ENCODE measurements around the gene CLDN18. TPM values are rescaled to one million over a fixed set of nuclear protein-coding genes. Genes with fewer than 3 reads are reported as not detected.
A peak's percentile ranks its signal among the peaks of the same experiment; 100 is the strongest.

The CLDN18 gene
- 0.96 TPM for total RNA-seq (ENCODE audit: insufficient read depth, low replicate concordance)

DNA sequence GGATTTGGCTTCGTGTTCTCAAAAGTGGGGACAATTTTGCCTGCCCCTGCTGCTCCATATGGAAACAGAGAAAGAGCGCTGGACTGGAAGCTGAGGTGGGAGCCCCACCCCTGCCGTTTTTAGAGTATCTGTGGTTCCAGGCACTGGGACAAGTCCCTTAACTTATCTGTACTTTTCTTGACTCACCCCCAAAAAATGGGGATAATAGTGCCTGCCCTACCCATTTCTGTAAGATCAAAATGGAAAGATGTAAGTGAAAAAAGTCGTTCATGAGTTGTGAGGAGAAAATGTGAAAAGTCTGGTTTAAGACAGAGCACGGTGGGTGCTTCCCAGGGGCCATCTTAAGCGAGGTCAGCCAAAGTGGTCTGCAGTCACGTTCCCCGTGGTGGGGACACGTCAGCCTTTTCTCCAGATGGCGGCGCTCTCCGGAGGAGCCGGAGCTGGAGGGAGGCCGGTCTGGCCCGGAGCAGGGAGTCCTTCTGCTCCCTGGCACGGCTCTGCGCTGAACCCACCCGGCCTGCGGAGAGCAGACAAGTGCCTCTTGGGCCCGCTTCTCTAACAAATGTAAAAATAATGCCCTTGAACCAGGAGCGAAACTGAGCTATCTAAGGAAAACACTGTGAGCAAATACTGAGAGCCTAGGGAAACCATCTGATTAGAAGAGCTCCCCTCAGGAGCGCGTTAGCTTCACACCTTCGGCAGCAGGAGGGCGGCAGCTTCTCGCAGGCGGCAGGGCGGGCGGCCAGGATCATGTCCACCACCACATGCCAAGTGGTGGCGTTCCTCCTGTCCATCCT is at the start of gene CLDN18:
TSS of gene CLDN18 (plus strand) at position 690 of the 797 bp plus-strand sequence. CDS start at position 751, 61 bp downstream.
- DNase-seq (ENCODE audit: low spot score): no peak

GRCh38 chr3:137962251-137962650 is 47.7 kb upstream of the CLDN18 start:
- DNase-seq (ENCODE audit: low spot score): no peak

DNA sequence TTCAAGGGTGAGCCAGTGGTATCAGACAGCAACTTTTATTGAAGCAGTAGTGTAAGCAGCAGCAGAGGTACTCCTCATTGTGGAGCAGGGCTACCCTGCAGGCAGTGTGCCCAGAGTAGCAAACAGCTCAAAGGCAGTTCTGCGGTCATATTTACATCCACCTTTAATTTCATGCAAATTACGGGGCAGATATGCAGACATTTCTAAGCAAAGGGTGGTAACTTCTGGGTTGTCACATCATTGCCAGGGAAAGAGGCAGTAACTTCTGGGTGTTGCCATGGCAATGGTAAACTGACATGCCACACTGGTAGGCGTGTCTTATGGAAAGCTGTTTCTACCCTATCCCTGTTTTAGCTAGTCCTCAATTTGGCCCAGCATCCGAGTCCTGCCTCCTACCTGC is 46.5 kb upstream of the CLDN18 start:
- DNase-seq (ENCODE audit: low spot score): no peak

DNA sequence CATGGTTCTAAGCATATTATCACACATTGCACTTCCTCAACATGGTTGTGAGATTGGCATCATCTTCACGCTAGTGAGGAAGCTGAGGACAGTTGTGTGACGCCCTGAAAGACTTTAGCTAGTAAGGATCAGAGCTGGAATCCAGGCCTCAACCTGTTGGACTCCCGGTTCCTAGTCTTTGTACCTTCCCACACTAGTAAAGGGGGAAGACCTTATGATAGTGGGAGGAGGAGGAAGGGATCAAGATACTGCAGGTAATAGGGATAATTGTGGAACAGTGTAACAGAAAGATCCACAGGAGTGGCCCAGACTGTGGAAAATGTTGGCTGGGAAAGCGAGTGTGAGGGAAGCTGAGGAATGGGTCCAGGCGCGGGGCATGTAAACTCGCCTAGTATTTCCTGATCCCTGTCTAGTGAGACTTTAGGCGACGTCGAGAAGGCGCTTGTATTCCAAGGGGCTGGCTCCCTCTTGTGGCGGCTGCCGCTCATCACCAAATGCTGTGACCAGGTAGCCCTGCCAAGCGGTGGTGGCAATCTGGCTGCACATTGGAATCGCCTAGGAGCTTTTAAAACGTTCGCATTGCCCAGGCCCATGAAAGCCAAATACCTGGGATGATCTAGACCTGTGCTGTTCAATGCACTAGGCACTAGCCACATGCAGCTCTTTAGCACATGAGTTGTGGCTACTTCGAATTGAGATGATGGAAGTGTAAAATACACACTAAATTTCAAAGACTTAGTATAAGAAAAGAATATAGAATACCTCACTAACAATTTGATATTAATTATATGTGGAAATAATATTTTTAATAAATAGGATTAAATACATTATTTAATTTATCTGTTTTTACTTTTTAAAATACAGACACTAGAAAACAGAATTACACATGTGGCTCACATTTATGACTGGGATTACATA is 38.8 kb upstream of the CLDN18 start:
- peak; percentile 62 for DNase-seq (ENCODE audit: low spot score)

GRCh38 chr3:137972396-137972795 is 37.6 kb upstream of the CLDN18 start:
- no peak for DNase-seq (ENCODE audit: low spot score)

GRCh38 chr3:137978328-137978727 is 31.6 kb upstream of the CLDN18 start:
- DNase-seq (ENCODE audit: low spot score): no peak

- DNase-seq (ENCODE audit: low spot score): no peak
These were observed 22.2 kb upstream of the CLDN18 start for GRCh38 chr3:137987723-137988122.

DNA sequence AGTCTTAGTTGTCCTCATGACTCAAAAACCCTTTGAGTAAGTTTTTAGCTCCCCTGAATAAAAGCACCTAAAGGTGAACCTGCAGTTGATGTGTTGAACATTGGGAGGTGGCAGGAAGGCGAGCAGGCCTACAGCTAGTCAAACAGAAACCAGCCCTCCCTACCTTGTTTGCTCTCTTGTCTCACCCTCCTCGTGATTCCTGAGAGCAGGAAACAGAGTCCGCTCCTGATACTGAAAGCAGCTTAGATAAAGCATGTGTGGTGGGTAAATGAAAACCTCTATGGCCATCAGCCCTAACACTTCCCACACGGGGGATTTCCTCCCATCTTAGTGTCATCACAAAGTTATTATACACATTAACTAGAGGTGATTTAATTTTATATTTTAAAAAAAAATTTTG is 21.8 kb upstream of the CLDN18 start:
- no peak for DNase-seq (ENCODE audit: low spot score)

- no peak for DNase-seq (ENCODE audit: low spot score)
These were observed 21.0 kb upstream of the CLDN18 start for GRCh38 chr3:137988982-137989381.

DNA sequence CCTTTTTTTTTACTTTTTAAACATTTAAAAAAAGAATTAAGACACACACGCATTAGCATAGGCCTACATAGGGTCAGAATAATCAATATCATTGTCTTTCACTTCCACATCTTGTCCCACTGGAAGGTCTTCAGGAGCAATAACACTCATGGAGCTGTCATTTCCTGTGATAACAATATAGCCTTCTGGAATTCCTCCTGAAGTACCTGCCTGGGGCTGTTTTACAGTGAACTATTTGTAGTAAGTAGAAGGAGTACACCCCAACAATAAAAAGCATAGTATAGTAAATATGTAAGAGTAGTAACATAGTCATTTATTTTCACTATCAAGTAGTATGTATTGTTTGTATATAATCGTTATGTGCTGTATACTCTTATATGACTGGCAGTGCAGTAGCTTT is 19.5 kb upstream of the CLDN18 start:
- no peak for DNase-seq (ENCODE audit: low spot score)

GRCh38 chr3:137992592-137992991 is 17.4 kb upstream of the CLDN18 start:
- no peak for DNase-seq (ENCODE audit: low spot score)

DNA sequence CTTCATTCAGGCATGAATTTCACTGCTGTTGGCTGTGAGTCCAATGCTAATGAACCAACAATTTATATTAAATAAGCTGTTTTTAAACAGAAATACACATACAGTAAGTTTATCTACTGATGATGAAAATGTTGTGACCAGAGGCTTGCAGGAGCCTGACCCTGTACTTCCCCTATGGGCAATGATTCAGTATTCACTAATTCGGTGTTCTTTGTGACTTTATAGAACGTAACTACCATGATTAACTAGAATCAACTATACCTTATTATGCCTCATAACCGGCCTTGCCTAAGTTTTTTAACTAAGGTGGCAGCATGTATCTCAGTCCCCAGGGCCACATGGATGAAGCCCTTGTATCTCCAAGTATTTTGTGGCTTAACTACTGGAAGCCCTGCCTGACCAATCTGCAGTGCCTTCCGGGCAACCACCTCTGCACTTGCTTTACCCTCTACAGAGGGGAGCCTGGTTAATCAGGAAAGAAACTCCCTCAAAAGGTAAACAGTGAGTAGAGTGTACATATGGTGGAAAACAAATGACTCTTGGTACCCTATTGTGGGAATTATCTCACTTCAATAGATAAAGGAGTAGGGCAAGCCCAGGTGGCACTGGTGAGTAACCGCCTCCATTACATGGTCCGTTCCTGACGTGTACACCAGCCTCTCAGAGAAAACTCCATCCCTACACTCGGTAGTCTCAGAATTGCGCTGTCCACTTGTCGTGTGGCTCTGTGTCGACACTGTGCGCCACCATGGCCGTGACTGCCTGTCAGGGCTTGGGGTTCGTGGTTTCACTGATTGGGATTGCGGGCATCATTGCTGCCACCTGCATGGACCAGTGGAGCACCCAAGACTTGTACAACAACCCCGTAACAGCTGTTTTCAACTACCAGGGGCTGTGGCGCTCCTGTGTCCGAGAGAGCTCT is 11.6 kb upstream of the CLDN18 start:
- no peak for DNase-seq (ENCODE audit: low spot score)

DNA sequence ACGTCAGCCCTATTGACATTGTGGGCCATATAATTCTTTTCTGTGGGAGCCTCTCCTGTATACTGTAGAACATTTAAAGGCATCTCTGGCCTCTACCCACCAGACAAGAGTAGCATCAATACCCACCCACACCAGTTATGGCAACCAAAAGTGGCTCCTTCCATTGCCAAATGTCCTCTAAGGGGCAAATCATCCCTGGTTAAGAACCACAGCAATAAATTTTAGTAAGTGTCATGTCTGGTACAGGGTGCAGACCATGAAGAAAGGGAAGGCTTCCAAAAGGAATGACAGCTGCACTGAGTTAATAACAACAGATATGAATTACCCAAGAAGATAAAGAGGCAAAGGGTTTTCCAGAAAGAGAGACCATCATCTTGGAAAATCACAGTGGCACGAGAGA is 6.9 kb upstream of the CLDN18 start:
- no peak for DNase-seq (ENCODE audit: low spot score)

- DNase-seq (ENCODE audit: low spot score): no peak
These were observed 4.3 kb upstream of the CLDN18 start for GRCh38 chr3:138005627-138006026.

GRCh38 chr3:138007898-138008297 is 2.1 kb upstream of the CLDN18 start:
- no peak for DNase-seq (ENCODE audit: low spot score)

DNA sequence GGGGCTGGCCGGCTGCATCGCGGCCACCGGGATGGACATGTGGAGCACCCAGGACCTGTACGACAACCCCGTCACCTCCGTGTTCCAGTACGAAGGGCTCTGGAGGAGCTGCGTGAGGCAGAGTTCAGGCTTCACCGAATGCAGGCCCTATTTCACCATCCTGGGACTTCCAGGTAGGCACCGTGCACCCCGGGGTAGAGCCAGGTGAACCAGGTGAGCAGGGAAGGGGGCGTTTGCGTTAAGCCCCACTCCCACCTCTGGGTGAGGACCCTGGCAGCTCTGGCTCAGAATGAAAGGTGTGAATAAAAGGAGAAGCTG is 267 bp downstream of the CLDN18 start:
- DNase-seq (ENCODE audit: low spot score): no peak

DNA sequence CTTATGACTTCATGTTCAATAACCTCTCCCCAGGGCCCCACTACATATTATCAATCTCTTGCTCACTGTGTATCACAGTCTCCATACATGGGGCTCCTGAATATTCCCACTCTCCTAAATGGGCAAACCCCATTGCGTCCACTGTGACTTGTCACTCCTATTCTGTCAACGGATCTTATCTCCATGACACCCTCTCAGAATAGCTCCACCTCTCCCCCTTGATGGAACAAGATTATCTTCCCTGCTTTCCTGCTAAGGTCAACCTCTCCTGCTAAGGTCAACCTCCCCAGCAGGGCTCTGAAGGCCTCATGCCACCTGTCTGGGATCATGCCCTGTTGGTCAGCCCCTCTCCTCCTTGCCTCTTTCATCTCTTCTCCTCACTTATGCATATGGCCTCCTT is 1.8 kb downstream of the CLDN18 start:
- no peak for DNase-seq (ENCODE audit: low spot score)

DNA sequence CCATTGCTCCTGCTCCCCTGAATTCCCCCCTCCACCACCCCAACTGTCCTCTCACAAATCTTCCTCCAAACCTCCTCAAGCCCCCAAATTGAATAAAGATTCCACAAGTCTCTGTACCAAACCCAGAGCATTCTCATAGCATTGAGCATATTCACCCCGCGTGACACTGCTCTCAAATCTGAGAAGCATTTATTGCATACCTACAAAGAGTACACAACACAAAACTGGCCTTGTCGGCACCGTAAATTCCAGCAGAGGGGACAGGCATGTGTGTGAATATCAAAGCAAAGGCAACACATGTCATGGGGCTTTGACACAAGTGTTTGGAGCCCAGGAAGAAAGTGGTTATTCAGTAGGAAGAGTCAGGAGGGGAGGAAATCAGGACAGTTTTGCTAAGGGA is 2.6 kb downstream of the CLDN18 start:
- DNase-seq (ENCODE audit: low spot score): no peak

- DNase-seq (ENCODE audit: low spot score): no peak
These were observed 6.1 kb downstream of the CLDN18 start for GRCh38 chr3:138016065-138016464.

DNA sequence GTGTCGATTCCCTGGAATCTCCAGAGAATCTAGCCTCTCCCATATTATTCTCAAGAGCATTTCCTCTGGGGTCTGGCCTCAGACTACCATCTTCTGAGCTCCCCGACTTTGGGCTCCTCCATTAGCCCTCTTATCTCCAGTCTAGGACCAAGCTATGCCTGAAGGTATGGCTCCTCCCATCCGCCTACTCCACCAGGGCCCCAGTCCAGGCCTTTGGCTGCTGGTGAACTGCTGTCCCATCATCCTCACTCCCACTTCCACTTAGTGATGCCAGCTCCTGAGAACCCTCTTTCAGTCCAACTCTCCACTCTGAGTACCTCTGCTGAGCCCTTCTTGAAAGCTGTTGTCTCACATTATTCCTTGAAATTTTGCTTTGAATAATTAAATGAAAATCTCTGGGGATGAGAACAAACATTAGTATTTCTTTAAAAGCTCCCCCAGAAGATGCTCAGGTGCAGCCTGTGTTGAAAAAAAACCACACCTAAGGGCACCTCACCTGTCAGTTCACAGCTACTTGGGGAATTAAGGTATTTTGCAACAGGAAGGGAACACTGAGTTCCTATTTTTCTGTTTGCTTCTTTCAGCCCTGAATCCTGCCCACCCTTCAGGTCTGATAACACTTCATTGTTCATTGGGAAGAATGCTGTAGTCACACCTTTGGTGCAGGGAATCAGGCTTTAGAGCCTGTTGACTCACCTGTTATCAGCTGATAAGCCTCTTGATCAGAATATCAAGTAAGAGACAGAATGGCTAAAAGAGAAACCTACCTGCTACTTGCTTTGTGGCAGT is 9.5 kb downstream of the CLDN18 start:
- DNase-seq (ENCODE audit: low spot score): no peak

GRCh38 chr3:138023754-138024153 is 13.8 kb downstream of the CLDN18 start:
- no peak for DNase-seq (ENCODE audit: low spot score)
